EL (cell line): ENCODE data around the gene LYSMD4.

ENCODE experiments used
- DNase-seq: peaks from one replicate; pipeline ENCODE4 v3.0.0-alpha.2; 2016

LYSMD4 gene

GRCh38 chr15:99731336-99732123 is 1.7 kb downstream of the LYSMD4 start:
- DNase-seq: no peak

- peak; percentile 52 for DNase-seq
Measured at GRCh38 chr15:99729920-99730319, 3.3 kb downstream of the LYSMD4 start.

GRCh38 chr15:99729327-99729726 is 3.9 kb downstream of the LYSMD4 start:
- no peak for DNase-seq

- no peak for DNase-seq
Measured at GRCh38 chr15:99728916-99729315, 4.3 kb downstream of the LYSMD4 start.

GRCh38 chr15:99727733-99728132 is 5.5 kb downstream of the LYSMD4 start:
- no peak for DNase-seq

GRCh38 chr15:99727330-99727729 is 5.9 kb downstream of the LYSMD4 start:
- DNase-seq: no peak

GRCh38 chr15:99726333-99726732 is 6.9 kb downstream of the LYSMD4 start:
- no peak for DNase-seq

GRCh38 chr15:99722406-99722805 is 10.8 kb downstream of the LYSMD4 start:
- no peak for DNase-seq

GRCh38 chr15:99721896-99722295 is 11.3 kb downstream of the LYSMD4 start:
- no peak for DNase-seq

- DNase-seq: no peak
Measured at GRCh38 chr15:99721104-99721778, 12.0 kb downstream of the LYSMD4 start.

GRCh38 chr15:99720533-99720932 is 12.7 kb downstream of the LYSMD4 start:
- DNase-seq: no peak

GRCh38 chr15:99719096-99719541 is 14.1 kb downstream of the LYSMD4 start:
- DNase-seq: peak; percentile 52

- DNase-seq: no peak
Measured at GRCh38 chr15:99718421-99718820, 14.8 kb downstream of the LYSMD4 start.

GRCh38 chr15:99717161-99718009 is 15.9 kb downstream of the LYSMD4 start:
- no peak for DNase-seq

GRCh38 chr15:99716540-99717095 is 16.6 kb downstream of the LYSMD4 start:
- no peak for DNase-seq

GRCh38 chr15:99712415-99712814 is 20.8 kb downstream of the LYSMD4 start:
- no peak for DNase-seq

- no peak for DNase-seq
Measured at GRCh38 chr15:99711625-99712024, 21.6 kb downstream of the LYSMD4 start.

GRCh38 chr15:99709243-99709986 is 23.8 kb downstream of the LYSMD4 start:
- DNase-seq: no peak

GRCh38 chr15:99708563-99708962 is 24.7 kb downstream of the LYSMD4 start:
- peak; percentile 95 for DNase-seq

- DNase-seq: peak; percentile 68
Measured at GRCh38 chr15:99707473-99708270, 25.6 kb downstream of the LYSMD4 start.

- DNase-seq: no peak
Measured at GRCh38 chr15:99706557-99707303, 26.5 kb downstream of the LYSMD4 start.
